ENCODE measurements around the gene TMC2. TPM values are rescaled to one million over a fixed set of nuclear protein-coding genes. Genes with fewer than 3 reads are reported as not detected.
"Not testable (repeated sequence)": the region's sequence is repeated elsewhere in the genome, so short reads cannot be mapped to it uniquely, and the experiment has no call there.

TMC2 gene
- total RNA-seq, 2 donors from 2014 or later: not detected

GRCh38 chr20:2684817-2685216 is 148.4 kb downstream of the TMC2 start:
- intact Hi-C loops (cut with DNase I, micrococcal nuclease); ATAC-seq: not testable (repeated sequence)

GRCh38 chr20:2687514-2687913 is 151.1 kb downstream of the TMC2 start:
- intact Hi-C loops (cut with DNase I, micrococcal nuclease): no loop called here
- DNase-seq (no peak), ATAC-seq (no peak)

More at GRCh38 chr20:2684817-2685216, 148.4 kb downstream of the TMC2 start:
- not testable (repeated sequence) for DNase-seq

GRCh38 chr20:2688041-2688591 is 151.7 kb downstream of the TMC2 start:
- intact Hi-C loops (cut with DNase I, micrococcal nuclease): no loop called here
- DNase-seq (peak in 1 of 2 donors; percentile 69), ATAC-seq (peak; percentile 77)

GRCh38 chr20:2690213-2690612 is 153.8 kb downstream of the TMC2 start:
- intact Hi-C loops (cut with DNase I, micrococcal nuclease): no loop called here
- ATAC-seq: no peak
- DNase-seq: no peak

- intact Hi-C loops (cut with DNase I, micrococcal nuclease): no loop called here
- DNase-seq (no peak), ATAC-seq (no peak)
Measured at GRCh38 chr20:2690718-2691117, 154.3 kb downstream of the TMC2 start.

- no peak for DNase-seq
- no peak for ATAC-seq
- intact Hi-C loops (cut with DNase I, micrococcal nuclease): no loop called here
Measured at GRCh38 chr20:2691127-2691526, 154.8 kb downstream of the TMC2 start.

Small RNAs within 50 kb of the gene (microRNA-seq; reads per million reads assigned to microRNA genes)
- gene MIR1292: 6.8 to 9.1 reads per million in 2 donors

Other genes with a start within 250 kb of the TMC2 start
- gene TGM3, start 240.6 kb upstream of the TMC2 start, total RNA-seq: under 1 TPM; 0.36 to 0.43 TPM
- gene TGM6, start 155.7 kb upstream of the TMC2 start, total RNA-seq: not detected
- gene SNRPB, start 65.8 kb upstream of the TMC2 start, total RNA-seq: 100 to 1,000 TPM; 104 to 120 TPM
- gene ZNF343, start 27.7 kb upstream of the TMC2 start, total RNA-seq: 1 to 10 TPM; 6.8 to 7.2 TPM
- gene NOP56, start 116.1 kb downstream of the TMC2 start, total RNA-seq: 10 to 100 TPM; 70.9 to 85.3 TPM
- gene IDH3B, start 127.6 kb downstream of the TMC2 start, total RNA-seq: 100 to 1,000 TPM; 104 to 144 TPM
- 1 to 10 TPM; 1.9 to 8.2 TPM for gene EBF4, start 156.2 kb downstream of the TMC2 start, total RNA-seq